GM19193 (cell line): ENCODE data around the gene MINAR2.

Experiments used
- POLR2A ChIP-seq: IDR thresholded peaks from 4 replicates; pipeline ENCODE4 v1.6.1; 2011; ENCODE audit not compliant: insufficient read depth, insufficient read length; ENCODE audit errors: extremely low read depth

The MINAR2 gene

GRCh38 chr5:129766798-129767197, 18.9 kb downstream of the MINAR2 start:
- TF ChIP-seq POLR2A, result no peak

GRCh38 chr5:129767927-129768380, 20.1 kb downstream of the MINAR2 start:
- TF ChIP-seq POLR2A, result no peak

- no peak for TF ChIP-seq POLR2A
Observed at GRCh38 chr5:129768735-129769134, 20.8 kb downstream of the MINAR2 start.

GRCh38 chr5:129770024-129770820, 22.3 kb downstream of the MINAR2 start:
- no peak for TF ChIP-seq POLR2A

- no peak for TF ChIP-seq POLR2A
Observed at GRCh38 chr5:129771058-129771838, 23.4 kb downstream of the MINAR2 start.

- TF ChIP-seq POLR2A, result no peak
Observed at GRCh38 chr5:129773376-129773775, 25.5 kb downstream of the MINAR2 start.

GRCh38 chr5:129781594-129781993, 33.7 kb downstream of the MINAR2 start:
- no peak for TF ChIP-seq POLR2A

GRCh38 chr5:129803403-129803802, 55.5 kb downstream of the MINAR2 start:
- no peak for TF ChIP-seq POLR2A

- no peak for TF ChIP-seq POLR2A
Observed at GRCh38 chr5:129804705-129805104, 56.8 kb downstream of the MINAR2 start.

- TF ChIP-seq POLR2A, result no peak
Observed at GRCh38 chr5:129807162-129807814, 59.4 kb downstream of the MINAR2 start.
